Measurements from ENCODE around the gene PKNOX2.

PKNOX2 gene, protein sequence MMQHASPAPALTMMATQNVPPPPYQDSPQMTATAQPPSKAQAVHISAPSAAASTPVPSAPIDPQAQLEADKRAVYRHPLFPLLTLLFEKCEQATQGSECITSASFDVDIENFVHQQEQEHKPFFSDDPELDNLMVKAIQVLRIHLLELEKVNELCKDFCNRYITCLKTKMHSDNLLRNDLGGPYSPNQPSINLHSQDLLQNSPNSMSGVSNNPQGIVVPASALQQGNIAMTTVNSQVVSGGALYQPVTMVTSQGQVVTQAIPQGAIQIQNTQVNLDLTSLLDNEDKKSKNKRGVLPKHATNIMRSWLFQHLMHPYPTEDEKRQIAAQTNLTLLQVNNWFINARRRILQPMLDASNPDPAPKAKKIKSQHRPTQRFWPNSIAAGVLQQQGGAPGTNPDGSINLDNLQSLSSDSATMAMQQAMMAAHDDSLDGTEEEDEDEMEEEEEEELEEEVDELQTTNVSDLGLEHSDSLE

GRCh38 chr11:125164422-125165110 is at the start of gene PKNOX2:
PKNOX2 (plus strand) TSS chr11:125164751; CDS start chr11:125351306, 186,555 bp downstream.
- peaks cover 69 to 88% of the 10 kb centered on the region in 2 donors for H3K27me3 Mint-ChIP-seq
- peaks cover 13 to 23% of the 10 kb centered on the region in 2 donors for H3K4me1 Mint-ChIP-seq
- no peaks in the 10 kb centered on the region for H3K36me3 Mint-ChIP-seq
- DNase-seq = peak; percentile 34
- H3K4me3 Mint-ChIP-seq = peak within 1 kb of the TSS; percentile 87 to 99
- ATAC-seq (replicated peaks) = peak; percentile 72 to 73
- H3K9me3 Mint-ChIP-seq = no peaks in the 10 kb centered on the region
- H3K27ac Mint-ChIP-seq = peak within 1 kb of the TSS; percentile 89

- Mint-ChIP-seq H3K27me3 (peaks cover 43 to 50% of the 10 kb centered on the region in 2 donors), H3K9me3 (peaks cover under 1 to 4% of the 10 kb centered on the region in 2 donors), H3K36me3 (peaks cover 0 to under 1% of the 10 kb centered on the region in 2 donors), H3K4me3 (no peak overlapping the region), H3K27ac (no peak overlapping the region), H3K4me1 (peaks cover 0 to under 1% of the 10 kb centered on the region in 2 donors)
- DNase-seq (no peak), ATAC-seq (replicated peaks) (no peak)
Measured at GRCh38 chr11:125117429-125117828, 47.1 kb upstream of the PKNOX2 start.

- H3K27ac Mint-ChIP-seq = peak overlapping the region; percentile 33
- peaks cover 30 to 63% of the 10 kb centered on the region in 2 donors for H3K27me3 Mint-ChIP-seq
- no peak for ATAC-seq (replicated peaks)
- peaks cover 0 to 6% of the 10 kb centered on the region in 2 donors for H3K4me1 Mint-ChIP-seq
- no peak for DNase-seq
- peak overlapping the region in 1 of 2 donors; percentile 23 for H3K4me3 Mint-ChIP-seq
- H3K9me3 Mint-ChIP-seq = peaks cover 0 to 4% of the 10 kb centered on the region in 2 donors
- no peaks in the 10 kb centered on the region for H3K36me3 Mint-ChIP-seq
Measured at GRCh38 chr11:125123194-125123946, 41.2 kb upstream of the PKNOX2 start.

DNA sequence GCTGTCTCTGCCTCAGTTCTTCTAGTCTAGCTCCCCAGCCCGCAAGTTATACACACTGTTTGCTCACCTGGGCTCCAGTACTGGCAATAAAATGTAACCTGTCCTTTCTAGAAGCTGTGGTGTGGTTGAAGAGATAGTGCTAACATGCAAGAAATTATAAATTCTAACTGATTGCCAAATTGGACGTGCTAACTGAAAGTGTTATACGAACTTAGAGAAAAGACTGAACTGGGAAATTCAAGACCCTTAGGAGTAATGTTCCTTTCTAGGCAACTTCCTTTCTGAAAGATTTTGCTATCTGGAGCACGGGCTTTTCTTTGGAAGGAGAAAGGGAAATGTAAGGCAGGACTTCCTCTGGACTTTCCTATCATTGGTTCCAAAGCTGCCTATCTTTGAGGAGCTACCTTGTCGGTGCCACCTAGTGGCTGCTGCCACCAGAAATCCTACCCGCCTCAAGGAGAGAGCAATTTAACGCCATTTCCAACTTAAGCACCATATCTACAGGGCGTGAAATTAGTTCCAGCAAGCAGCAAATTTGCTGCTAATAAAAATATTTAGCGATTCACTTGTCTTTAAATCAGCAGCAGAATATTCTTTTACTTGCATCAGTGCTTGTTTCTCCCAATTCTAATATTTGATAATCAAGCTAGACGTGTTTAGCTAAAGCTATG is 40.5 kb upstream of the PKNOX2 start:
- Mint-ChIP-seq H3K27ac (no peak overlapping the region), H3K36me3 (no peaks in the 10 kb centered on the region)
- peak; percentile 71 to 82 for ATAC-seq (replicated peaks)

GRCh38 chr11:125124618-125124992 is 39.9 kb upstream of the PKNOX2 start:
- peaks cover 0 to 4% of the 10 kb centered on the region in 2 donors for H3K9me3 Mint-ChIP-seq
- DNase-seq (no peak), ATAC-seq (replicated peaks) (no peak)
- no peak overlapping the region for H3K4me3 Mint-ChIP-seq
- H3K36me3 Mint-ChIP-seq = no peaks in the 10 kb centered on the region
- H3K27ac Mint-ChIP-seq = no peak overlapping the region
- H3K4me1 Mint-ChIP-seq = peaks cover 0 to 6% of the 10 kb centered on the region in 2 donors
- H3K27me3 Mint-ChIP-seq = peaks cover 30 to 60% of the 10 kb centered on the region in 2 donors

More for the DNA sequence above, 40.5 kb upstream of the PKNOX2 start:
- no peak for DNase-seq
- Mint-ChIP-seq H3K4me3 (peak overlapping the region in 1 of 2 donors; percentile 23), H3K9me3 (peaks cover 0 to 4% of the 10 kb centered on the region in 2 donors), H3K27me3 (peaks cover 28 to 60% of the 10 kb centered on the region in 2 donors), H3K4me1 (peaks cover 0 to 6% of the 10 kb centered on the region in 2 donors)

DNA sequence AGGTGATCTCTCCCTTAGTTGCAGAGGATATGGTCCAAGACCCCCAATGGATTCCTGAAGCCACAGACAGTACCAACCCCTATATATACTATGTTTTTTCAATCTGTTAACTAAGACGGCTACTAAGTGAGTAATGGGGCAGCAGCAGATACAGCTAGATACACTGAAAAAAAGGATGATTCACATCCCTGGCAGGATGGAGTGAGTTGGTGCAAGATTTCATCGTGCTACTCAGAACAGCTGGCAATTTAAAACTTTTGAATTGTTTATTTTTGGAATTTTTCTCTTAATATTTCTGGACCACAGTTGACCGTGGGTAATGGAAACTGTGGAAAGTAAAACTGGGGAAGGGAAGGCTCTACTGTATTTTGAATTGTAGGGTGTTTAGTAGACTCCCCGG is 36.1 kb upstream of the PKNOX2 start:
- Mint-ChIP-seq H3K4me1 (peaks cover 0 to 6% of the 10 kb centered on the region in 2 donors), H3K27me3 (peaks cover 43 to 58% of the 10 kb centered on the region in 2 donors), H3K9me3 (peaks cover 0 to 7% of the 10 kb centered on the region in 2 donors), H3K4me3 (no peak overlapping the region), H3K36me3 (no peaks in the 10 kb centered on the region), H3K27ac (no peak overlapping the region)
- no peak for ATAC-seq (replicated peaks)
- DNase-seq = no peak

DNA sequence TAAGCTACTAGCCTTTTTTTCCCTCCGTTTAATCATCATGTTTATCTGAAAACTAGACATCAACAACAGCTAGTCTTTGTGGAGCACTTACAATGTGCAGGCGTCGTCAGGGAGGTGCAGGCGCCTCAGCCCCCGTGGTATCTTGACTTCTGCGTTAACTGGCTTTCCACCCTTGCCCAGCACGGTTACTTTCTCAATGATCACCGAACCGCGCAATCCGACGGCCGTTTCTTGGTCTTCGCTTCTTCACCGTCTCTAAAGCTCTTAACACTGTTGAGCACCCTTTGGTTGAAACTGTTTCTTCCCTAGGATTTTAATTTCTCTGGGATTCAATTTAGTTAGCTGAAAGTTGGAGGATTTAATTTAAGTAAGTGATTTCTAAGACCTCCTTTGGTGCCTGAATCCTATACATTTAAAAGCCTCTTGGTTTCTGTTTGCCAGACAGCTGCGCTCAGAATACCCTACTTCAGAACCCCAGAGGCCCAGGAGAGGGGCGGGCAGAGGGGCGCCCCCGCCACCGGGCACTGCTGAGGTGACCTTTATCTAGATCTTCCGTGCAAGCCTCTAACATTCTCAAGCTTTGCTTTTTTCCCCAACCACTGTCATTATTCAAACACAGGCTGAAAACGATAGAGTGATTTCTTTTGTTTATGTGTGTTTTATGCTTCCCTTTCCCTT is 35.1 kb upstream of the PKNOX2 start:
- Mint-ChIP-seq H3K27ac (no peak overlapping the region), H3K36me3 (no peaks in the 10 kb centered on the region), H3K27me3 (peaks cover 50 to 59% of the 10 kb centered on the region in 2 donors), H3K4me3 (no peak overlapping the region), H3K4me1 (peaks cover 0 to 5% of the 10 kb centered on the region in 2 donors), H3K9me3 (peaks cover 0 to 3% of the 10 kb centered on the region in 2 donors)
- no peak for ATAC-seq (replicated peaks)
- DNase-seq = no peak

- Mint-ChIP-seq H3K4me3 (no peak overlapping the region), H3K27ac (no peak overlapping the region), H3K4me1 (no peaks in the 10 kb centered on the region), H3K9me3 (peaks cover 0 to 3% of the 10 kb centered on the region in 2 donors), H3K27me3 (peaks cover 51 to 61% of the 10 kb centered on the region in 2 donors), H3K36me3 (no peaks in the 10 kb centered on the region)
- ATAC-seq (replicated peaks) = no peak
- no peak for DNase-seq
Measured at GRCh38 chr11:125132071-125132470, 32.5 kb upstream of the PKNOX2 start.

- Mint-ChIP-seq H3K36me3 (no peaks in the 10 kb centered on the region), H3K4me1 (no peaks in the 10 kb centered on the region), H3K27ac (no peak overlapping the region), H3K4me3 (no peak overlapping the region), H3K9me3 (peaks cover 0 to 3% of the 10 kb centered on the region in 2 donors), H3K27me3 (peaks cover 46 to 56% of the 10 kb centered on the region in 2 donors)
- no peak for DNase-seq
- no peak for ATAC-seq (replicated peaks)
Measured at GRCh38 chr11:125132596-125132995, 32.0 kb upstream of the PKNOX2 start.

- no peak for ATAC-seq (replicated peaks)
- Mint-ChIP-seq H3K4me1 (no peaks in the 10 kb centered on the region), H3K27ac (no peak overlapping the region), H3K27me3 (peaks cover 49 to 62% of the 10 kb centered on the region in 2 donors), H3K9me3 (peaks cover 0 to 3% of the 10 kb centered on the region in 2 donors), H3K4me3 (no peak overlapping the region), H3K36me3 (no peaks in the 10 kb centered on the region)
- no peak for DNase-seq
Measured at GRCh38 chr11:125136001-125136400, 28.6 kb upstream of the PKNOX2 start.

- no peaks in the 10 kb centered on the region for H3K9me3 Mint-ChIP-seq
- DNase-seq = no peak
- H3K27ac Mint-ChIP-seq = no peak overlapping the region
- H3K36me3 Mint-ChIP-seq = no peaks in the 10 kb centered on the region
- peaks cover 32 to 70% of the 10 kb centered on the region in 2 donors for H3K27me3 Mint-ChIP-seq
- H3K4me1 Mint-ChIP-seq = peaks cover 3 to 6% of the 10 kb centered on the region in 2 donors
- no peak for ATAC-seq (replicated peaks)
- H3K4me3 Mint-ChIP-seq = no peak overlapping the region
Measured at GRCh38 chr11:125138966-125139365, 25.6 kb upstream of the PKNOX2 start.

DNA sequence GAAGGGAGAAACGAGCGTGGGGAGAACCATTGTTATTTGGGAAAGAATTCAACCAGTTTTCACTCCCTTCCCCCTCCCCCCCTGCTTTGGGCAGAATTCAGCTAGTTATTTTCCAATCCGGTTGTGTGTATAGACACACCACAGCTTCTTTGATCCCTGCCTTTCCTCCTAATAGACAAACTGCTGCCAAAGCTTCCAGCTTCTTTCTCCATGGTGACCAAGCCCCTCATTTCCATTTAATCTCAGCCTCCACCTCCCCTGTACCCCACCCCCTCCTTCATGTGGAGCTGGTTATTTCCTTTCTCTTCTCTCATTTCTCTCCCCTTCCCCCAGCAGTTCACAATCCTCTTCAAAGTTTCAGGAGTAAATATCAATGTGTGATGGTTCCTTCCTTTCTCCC is 24.8 kb upstream of the PKNOX2 start:
- Mint-ChIP-seq H3K27me3 (peaks cover 33 to 71% of the 10 kb centered on the region in 2 donors), H3K4me3 (no peak overlapping the region), H3K9me3 (no peaks in the 10 kb centered on the region), H3K36me3 (no peaks in the 10 kb centered on the region), H3K27ac (no peak overlapping the region), H3K4me1 (peaks cover 3 to 6% of the 10 kb centered on the region in 2 donors)
- ATAC-seq (replicated peaks) (no peak), DNase-seq (no peak)

DNA sequence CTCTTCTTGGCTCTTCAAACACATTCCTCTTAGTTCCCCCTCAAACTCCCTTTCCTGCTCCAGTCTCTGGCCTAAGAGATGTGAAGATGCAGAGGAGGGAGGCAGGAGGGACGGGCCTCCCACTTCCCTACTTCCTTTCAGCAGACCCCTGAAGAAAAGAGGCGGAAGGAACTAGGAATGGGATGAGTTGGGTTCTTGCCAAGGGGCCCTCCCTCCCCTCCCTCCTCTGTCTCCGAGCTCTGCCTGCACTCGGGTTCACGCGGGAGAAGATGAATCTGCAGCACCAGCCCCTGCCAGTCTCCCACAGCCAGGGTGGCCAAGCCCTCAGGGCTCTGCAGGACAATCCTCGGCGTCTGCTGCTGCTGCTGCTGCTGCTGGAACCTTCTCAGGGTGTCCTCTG is 24.3 kb upstream of the PKNOX2 start:
- H3K36me3 Mint-ChIP-seq = no peaks in the 10 kb centered on the region
- H3K4me3 Mint-ChIP-seq = no peak overlapping the region
- no peaks in the 10 kb centered on the region for H3K9me3 Mint-ChIP-seq
- H3K27me3 Mint-ChIP-seq = peaks cover 32 to 68% of the 10 kb centered on the region in 2 donors
- H3K27ac Mint-ChIP-seq = no peak overlapping the region
- no peak for DNase-seq
- no peak for ATAC-seq (replicated peaks)
- H3K4me1 Mint-ChIP-seq = peaks cover 3 to 6% of the 10 kb centered on the region in 2 donors
